ENCODE measurements around the gene USP3.

DNA sequence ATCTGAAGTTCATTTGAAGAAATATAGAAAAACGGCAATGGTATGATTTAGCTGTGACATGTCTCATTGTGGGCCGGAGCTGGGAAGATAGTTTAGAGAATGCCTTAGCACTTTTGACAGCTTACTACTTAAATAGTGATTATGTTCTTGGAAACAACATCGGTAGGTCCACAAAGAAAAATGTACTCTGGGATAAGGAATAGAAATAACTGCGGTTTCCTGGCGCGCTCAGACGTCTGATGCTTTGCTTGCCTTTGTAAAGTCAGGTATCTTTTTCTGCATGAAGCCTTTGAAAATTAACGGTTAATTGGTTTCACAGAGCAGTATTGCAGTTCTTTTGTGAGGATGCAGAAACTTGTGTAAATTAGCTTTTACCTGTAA is 1.4 kb downstream of the USP3 start:
- TF ChIP-seq, protein P1, sequence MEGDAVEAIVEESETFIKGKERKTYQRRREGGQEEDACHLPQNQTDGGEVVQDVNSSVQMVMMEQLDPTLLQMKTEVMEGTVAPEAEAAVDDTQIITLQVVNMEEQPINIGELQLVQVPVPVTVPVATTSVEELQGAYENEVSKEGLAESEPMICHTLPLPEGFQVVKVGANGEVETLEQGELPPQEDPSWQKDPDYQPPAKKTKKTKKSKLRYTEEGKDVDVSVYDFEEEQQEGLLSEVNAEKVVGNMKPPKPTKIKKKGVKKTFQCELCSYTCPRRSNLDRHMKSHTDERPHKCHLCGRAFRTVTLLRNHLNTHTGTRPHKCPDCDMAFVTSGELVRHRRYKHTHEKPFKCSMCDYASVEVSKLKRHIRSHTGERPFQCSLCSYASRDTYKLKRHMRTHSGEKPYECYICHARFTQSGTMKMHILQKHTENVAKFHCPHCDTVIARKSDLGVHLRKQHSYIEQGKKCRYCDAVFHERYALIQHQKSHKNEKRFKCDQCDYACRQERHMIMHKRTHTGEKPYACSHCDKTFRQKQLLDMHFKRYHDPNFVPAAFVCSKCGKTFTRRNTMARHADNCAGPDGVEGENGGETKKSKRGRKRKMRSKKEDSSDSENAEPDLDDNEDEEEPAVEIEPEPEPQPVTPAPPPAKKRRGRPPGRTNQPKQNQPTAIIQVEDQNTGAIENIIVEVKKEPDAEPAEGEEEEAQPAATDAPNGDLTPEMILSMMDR (IDR thresholded peaks at IDR 0.05) = no peak
- no peak for TF ChIP-seq POLR2A (IDR thresholded peaks at IDR 0.05)
